GM21528 (cell line): ENCODE data around the gene MIA.
"Not testable (repeated sequence)": the region's sequence is repeated elsewhere in the genome, so short reads cannot be mapped to it uniquely, and the experiment has no call there.

Source experiments
- ATAC-seq: cut with Tn5 transposase; IDR thresholded peaks from one replicate; pipeline ENCODE4 v1.9.1; 2021; ENCODE audit warnings: mild to moderate bottlenecking, moderate library complexity; ENCODE audit not compliant: unreplicated experiment, low FRiP score

MIA gene

GRCh38 chr19:40774916-40775631, at the start of gene MIA:
TSS of gene MIA (plus strand) at chr19:40775521. CDS start at chr19:40775543, 22 bp downstream.
- no peak for ATAC-seq

GRCh38 chr19:40726279-40726678, 49.0 kb upstream of the MIA start:
- ATAC-seq: no peak

- ATAC-seq: not testable (repeated sequence)
These were observed 45.3 kb upstream of the MIA start for GRCh38 chr19:40730065-40730464.

- ATAC-seq: not testable (repeated sequence)
These were observed 43.0 kb upstream of the MIA start for GRCh38 chr19:40732304-40732703.

- ATAC-seq: no peak
These were observed 42.2 kb upstream of the MIA start for GRCh38 chr19:40733149-40733548.

GRCh38 chr19:40735013-40735771, 40.1 kb upstream of the MIA start:
- no peak for ATAC-seq

- ATAC-seq: no peak
These were observed 38.7 kb upstream of the MIA start for GRCh38 chr19:40736661-40737060.

GRCh38 chr19:40737102-40737644, 38.1 kb upstream of the MIA start:
- ATAC-seq: no peak

GRCh38 chr19:40739030-40739839, 36.1 kb upstream of the MIA start:
- ATAC-seq: no peak

- ATAC-seq: no peak
These were observed 35.2 kb upstream of the MIA start for GRCh38 chr19:40739871-40740703.

GRCh38 chr19:40740747-40741146, 34.6 kb upstream of the MIA start:
- no peak for ATAC-seq

GRCh38 chr19:40741527-40742390, 33.6 kb upstream of the MIA start:
- ATAC-seq: no peak

- no peak for ATAC-seq
These were observed 32.8 kb upstream of the MIA start for GRCh38 chr19:40742477-40742876.

- ATAC-seq: no peak
These were observed 32.4 kb upstream of the MIA start for GRCh38 chr19:40742886-40743285.

GRCh38 chr19:40743926-40744325, 31.4 kb upstream of the MIA start:
- ATAC-seq: no peak

GRCh38 chr19:40744554-40745401, 30.5 kb upstream of the MIA start:
- no peak for ATAC-seq

GRCh38 chr19:40745402-40745780, 29.9 kb upstream of the MIA start:
- ATAC-seq: no peak

GRCh38 chr19:40747536-40747935, 27.8 kb upstream of the MIA start:
- ATAC-seq: no peak
